ENCODE data around the gene GHITM. TPM values are rescaled to one million over a fixed set of nuclear protein-coding genes. Genes with fewer than 3 reads are reported as not detected.

GHITM gene
- total and polyA plus RNA-seq, 2 of the 8 experiments (the other 6 are each of a cell fraction or from before 2014, with no cell fraction given): 86.2 to 97.0 TPM

DNA sequence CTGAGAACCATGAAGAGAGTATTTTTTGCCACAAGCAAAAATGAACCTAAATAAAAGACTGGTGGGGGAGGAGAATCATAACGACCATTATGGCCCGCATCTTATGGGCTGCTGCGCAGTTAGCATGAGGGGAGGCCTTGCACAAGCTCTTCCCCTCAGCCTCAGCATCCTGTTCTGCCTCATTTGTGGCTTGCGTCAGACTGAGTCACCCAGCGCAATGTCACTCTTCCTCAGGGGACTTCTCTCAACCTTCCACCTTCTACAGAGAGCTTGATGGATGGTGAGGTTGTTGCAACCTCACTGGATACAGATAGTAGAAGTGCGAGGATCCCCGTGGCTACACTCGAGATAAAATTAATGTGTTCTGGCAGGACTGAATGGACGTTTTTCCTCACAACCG lies 17.5 kb downstream of the GHITM start (continued):
- no peak for TF ChIP-seq KDM1A (IDR thresholded peaks at IDR 0.05; ENCODE audit: borderline replicate concordance, low read length)
- TF ChIP-seq POLR2AphosphoS5 (IDR thresholded peaks at IDR 0.05; ENCODE audit: low read depth, low read length): no peak
- TF ChIP-seq CHD2 (IDR thresholded peaks at IDR 0.05; ENCODE audit: low read length): no peak
- TF ChIP-seq HDAC2 (IDR thresholded peaks at IDR 0.05; ENCODE audit: borderline replicate concordance in 1 of 2, low read depth in 2 of 2, low read length in 2 of 2): no peak
- TF ChIP-seq SIN3A (conservative IDR thresholded peaks at IDR 0.05 in 1 of 2, IDR thresholded peaks at IDR 0.05 in 1 of 2; ENCODE audit: low read depth in 1 of 2, low read length in 2 of 2): no peak

All from H1 (cell line).